NT2/D1 (cell line): ENCODE results near the gene CEP72.

Experiments used
- SUZ12 ChIP-seq: IDR thresholded peaks from 2 replicates; pipeline ENCODE4 v1.6.1; 2011; ENCODE audit not compliant: insufficient read length, insufficient read depth; ENCODE audit errors: extremely low read depth
- YY1 ChIP-seq: IDR thresholded peaks from 2 replicates; pipeline ENCODE4 v1.6.1; 2011; ENCODE audit not compliant: insufficient read length, insufficient read depth

DNA sequence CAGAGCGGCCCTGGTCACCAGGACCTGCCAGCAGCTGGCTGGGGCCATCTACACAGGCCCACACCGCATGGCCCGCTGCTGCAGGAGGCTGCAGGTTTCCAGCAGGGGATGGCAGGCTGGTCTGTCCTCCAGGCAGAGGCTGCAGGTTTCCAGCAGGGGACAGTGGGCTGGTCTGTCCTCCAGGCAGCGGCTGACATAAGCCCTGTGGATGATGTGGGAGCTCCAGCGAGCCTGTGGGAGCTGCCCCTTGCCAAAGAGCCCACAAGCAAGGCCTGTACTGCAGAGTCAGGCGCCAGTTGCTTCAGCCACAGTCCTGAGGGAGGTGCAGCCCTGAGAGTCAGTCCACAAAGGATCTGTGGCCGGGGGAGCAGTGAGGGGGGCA, 62.5 kb downstream of the CEP72 start:
- TF ChIP-seq YY1: no peak
- no peak for TF ChIP-seq SUZ12
